ENCODE data around the gene FABP6.
"Not testable (repeated sequence)": the region's sequence is repeated elsewhere in the genome, so short reads cannot be mapped to it uniquely, and the experiment has no call there.

Gene FABP6

DNA sequence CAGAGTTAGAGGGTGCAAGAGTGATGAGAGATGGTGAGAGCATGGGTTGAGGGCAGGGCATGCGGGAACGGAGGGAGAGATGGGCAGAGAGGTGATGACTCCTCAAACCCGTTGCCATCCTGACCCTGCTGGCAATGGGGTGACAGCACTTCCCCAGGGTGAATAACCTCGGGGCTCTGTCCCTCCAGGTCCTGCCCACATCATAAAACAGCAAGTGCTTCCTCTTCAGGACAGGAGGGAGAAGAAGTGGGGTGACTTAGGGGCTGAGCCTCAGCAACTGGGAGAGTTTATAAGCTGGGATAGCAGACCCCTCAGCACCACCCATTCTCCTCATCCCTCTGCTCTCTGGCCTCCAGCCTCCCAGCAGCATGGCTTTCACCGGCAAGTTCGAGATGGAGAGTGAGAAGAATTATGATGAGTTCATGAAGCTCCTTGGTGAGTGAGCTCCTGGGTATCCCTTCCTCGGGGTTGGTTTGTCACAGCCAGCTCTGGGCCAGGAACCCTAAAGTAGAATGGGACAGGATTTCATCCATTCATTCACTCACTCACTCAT is at the start of gene FABP6:
Gene FABP6, plus strand, starts transcription at position 317 of the 553 bp plus-strand sequence. Its CDS starts 52 bp downstream, at position 369.
- DNase-seq = no peak

- DNase-seq = no peak
Observed at GRCh38 chr5:160180931-160181330, 48.4 kb upstream of the FABP6 start.

DNA sequence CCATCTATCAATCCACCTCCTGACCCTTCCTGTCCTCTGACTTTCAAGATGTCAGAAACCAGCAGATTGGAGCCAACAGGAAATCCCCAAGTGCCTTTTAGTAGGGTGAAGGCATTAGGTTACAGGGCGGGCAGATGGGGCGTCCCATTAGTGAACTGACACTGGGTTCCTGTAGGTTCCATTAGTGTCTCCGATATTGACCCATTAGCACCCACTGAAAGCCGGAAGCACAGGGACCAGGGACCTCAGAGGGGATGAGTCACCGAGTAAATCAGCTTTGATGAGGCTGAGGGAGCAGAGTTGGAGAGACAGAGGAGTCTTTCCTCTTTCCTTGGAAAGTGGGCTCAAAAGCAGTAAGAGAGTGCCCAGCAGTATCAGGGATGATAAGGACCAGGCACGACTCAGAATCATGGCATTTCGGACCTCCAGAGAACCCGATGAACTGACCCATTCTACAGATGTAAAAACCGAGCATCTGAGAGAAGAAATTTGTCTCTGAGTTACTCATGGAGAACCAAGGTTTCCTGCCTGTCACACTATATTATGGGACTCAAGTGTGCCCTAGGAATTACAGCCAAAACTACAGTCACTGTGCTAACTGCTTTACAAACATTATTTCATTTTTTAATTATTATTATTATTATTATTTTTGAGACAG is 47.2 kb upstream of the FABP6 start:
- no peak for DNase-seq

GRCh38 chr5:160183075-160183474 is 46.2 kb upstream of the FABP6 start:
- no peak for DNase-seq

GRCh38 chr5:160185626-160186360 is 43.5 kb upstream of the FABP6 start:
- no peak for DNase-seq

DNA sequence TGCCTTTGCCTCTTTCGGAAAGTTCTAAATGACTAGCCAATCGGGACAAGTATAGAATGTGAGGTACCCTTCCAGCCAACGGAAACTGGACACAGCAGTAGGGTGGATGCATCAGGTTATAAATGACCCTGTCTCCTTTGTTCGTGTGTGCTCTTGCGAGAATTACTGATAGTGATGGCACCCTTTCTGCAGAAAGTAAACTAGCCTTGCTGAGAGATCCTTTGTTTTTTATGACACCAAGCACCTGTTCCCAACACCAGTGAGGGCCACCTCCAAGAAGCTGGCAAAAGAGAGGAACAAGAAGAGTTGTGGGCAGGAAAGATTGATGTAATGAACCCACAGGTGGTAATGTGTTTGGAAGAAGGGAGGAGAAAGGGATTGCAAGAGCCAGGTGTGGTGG is 42.8 kb upstream of the FABP6 start:
- no peak for DNase-seq

GRCh38 chr5:160187091-160187490 is 42.2 kb upstream of the FABP6 start:
- no peak for DNase-seq

DNA sequence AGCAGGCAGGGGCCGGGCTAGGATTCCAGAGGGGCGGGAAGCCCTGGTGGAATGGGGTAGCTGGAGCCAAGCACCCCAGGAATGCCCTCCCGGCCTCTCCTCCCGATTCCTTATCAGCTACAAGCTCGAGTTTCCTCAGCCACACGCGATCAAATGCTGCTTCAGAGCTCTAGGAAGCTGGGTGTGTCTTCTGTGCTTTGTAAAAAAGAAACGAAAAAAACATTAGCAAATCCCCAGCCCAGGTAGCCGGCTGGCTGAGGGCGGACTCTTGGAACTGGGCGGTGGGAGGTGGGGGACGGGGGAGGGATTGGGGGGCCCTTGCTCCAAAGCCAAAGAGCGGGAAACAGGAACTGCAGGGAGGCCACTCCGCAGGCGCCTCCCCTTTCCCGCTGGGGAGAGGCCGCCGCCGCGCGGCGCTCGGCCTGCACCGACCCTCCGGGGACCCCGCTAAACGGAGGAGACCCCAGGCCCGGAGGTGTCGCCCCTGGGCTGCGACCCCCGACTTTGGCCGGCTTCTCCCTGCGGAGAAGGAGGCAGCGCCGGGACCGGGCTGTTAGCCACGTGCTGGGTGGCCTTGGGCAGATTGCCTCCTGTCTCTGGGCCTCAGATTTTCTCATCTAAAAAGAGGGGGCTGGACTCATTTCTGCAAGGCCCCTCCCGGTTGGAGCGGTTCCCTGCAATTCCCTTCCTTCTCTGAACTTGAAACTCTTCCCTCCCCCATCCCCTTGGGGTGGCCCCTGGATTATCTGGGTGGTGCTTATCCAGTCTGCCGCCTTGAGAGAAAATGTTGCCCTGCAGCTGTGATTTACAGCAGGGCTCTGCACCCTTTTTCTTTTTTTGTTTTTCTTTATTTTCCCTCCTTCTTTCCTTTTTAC is 40.9 kb upstream of the FABP6 start:
- DNase-seq = no peak

GRCh38 chr5:160192424-160192823 is 36.9 kb upstream of the FABP6 start:
- no peak for DNase-seq

GRCh38 chr5:160193076-160193475 is 36.2 kb upstream of the FABP6 start:
- DNase-seq = not testable (repeated sequence)

DNA sequence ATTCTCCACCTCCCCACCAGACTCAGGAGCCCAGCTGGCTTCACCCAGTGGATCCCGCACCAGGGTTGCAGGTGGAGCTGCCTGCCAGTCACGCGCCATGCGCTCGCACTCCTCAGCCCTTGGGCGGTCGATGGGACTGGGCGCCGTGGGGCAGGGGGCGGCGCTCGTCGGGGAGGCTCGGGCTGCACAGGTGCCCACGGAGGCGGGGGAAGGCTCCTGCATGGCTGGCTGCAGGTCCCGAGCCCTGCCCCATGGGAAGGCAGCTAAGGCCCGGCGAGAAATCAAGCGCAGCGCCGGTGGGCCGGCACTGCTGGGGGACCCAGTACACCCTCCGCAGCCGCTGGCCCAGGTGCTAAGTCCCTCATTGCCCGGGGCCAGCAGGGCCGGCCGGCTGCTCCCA is 35.5 kb upstream of the FABP6 start:
- DNase-seq = not testable (repeated sequence)

DNA sequence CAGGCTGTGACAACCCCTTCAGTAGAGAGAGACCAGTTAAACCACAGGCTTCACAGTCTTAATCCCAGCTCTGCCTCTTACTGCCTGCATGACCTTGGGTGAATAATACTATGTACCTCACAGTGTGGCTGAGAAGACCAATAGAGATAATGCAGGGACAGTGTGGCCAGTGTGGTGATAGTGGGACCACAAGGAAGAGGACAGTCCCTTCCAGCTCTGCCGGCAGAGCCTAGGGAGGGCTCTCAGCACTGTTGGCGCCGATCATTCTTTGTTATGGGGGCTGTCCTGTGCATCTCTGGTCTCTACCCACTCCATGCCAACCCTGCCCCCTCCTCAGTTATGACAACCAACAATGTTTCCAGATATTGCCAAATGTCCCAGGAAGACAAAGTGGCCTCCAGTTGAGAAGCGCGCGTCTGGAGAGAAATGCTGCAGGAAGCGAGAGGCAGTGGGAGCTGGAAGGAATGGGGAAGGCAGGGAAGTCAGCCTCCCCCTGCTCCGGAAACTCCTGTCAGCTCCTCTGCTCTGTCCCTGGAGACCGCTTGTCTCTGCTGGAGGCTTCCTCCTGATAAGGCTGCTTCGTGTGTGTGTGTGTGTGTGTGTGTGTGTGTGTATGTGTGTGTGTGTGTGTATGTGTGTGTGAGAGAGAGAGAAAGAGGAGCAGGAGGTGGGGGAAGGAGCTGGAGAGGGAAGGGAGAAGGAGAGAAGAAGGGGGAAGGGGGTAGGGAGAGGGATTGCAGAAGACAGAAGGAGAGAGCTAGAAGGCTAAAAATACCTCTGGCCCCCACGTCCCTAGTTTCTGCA is 31.8 kb upstream of the FABP6 start:
- DNase-seq = no peak

GRCh38 chr5:160198146-160198545 is 31.2 kb upstream of the FABP6 start:
- DNase-seq = no peak

DNA sequence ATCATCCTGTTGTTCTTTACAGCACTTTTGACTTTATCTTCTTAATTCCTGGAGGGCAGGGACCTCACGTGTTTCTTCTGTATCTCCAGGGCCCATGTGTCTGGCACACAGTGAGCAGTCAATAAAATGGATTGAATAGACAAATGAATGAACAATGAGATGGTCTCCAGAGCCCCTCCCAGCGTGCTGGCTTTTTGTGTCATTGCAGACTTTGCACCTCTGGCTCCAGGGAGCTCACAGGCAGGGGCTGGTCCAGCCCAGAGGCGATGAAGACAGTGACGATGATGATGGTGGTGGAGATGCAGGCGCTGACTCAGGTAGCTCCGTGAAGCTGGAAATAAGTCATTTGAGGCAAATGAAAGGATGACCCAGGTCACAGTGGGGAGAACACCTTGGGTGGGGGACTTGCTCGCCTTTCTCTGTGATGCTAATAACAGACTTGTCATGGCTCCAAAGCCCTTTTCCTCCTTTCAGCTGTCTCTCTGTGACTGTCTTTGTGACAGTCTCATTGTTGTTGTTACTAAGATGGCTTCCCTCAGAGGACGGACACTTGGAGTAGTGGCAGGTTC is 30.4 kb upstream of the FABP6 start:
- DNase-seq = no peak

- DNase-seq = peak; percentile 73
Observed at GRCh38 chr5:160199410-160199911, 29.8 kb upstream of the FABP6 start.

- no peak for DNase-seq
Observed at GRCh38 chr5:160207061-160207460, 22.2 kb upstream of the FABP6 start.

DNA sequence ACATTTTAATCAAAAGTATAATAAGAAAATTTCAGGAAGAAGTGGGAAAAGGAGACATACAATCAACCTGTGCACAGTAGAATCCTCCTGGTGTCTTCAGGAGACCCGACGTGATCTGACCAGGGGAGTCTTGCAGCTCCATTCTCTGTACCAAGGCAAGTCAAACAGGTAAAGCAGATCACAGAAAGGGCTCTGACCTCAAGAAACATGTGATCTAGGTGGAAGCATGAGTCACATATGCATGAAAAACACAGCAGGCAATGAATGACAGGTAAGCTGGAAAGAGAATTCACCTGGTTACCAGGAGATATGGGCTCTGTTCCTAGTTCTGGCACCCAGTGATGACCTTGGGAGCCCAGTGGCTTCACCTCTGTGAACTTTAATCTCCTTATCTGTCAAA is 19.4 kb upstream of the FABP6 start:
- no peak for DNase-seq

DNA sequence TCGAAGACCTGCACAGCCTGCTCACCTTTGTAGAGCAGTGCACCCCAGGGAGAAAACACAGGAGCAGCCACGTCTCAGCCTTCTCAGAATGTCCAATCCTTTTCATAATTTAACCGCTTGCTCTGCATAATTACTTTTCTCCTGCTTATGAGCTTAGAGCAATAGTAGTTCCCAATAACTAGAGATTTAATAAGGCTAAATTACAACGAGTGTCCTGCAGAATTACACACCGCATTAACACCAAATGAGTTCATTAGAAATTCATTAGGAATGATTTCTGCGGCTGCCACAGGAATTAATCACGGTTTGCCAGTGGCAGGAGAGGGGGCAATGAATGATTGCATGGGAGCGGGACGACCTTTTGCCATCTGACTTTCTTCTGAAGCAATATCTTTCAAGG is 18.7 kb upstream of the FABP6 start:
- no peak for DNase-seq

GRCh38 chr5:160211352-160211751 is 18.0 kb upstream of the FABP6 start:
- DNase-seq = no peak

- peak; percentile 36 for DNase-seq
Observed at GRCh38 chr5:160213537-160213936, 15.8 kb upstream of the FABP6 start.

DNA sequence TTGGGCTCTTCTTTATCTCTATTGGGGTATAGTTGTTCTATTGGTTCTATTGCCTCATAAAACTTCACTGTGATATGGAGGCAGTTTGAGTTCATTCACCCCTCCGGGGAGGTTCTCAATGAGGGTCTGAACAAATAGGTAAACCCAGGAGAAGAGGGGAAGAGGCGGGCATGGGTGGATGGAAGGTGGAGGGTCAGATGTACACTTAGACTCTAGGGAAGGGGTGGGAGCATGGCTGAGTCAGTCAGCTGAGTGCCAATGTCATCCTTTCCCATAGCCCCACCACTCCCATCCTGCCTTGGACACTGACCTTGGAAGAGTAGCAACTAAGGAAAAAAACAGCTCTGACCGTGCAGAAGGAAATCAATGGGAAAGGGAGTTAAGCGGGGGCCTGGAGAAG is 9.9 kb upstream of the FABP6 start:
- no peak for DNase-seq

DNA sequence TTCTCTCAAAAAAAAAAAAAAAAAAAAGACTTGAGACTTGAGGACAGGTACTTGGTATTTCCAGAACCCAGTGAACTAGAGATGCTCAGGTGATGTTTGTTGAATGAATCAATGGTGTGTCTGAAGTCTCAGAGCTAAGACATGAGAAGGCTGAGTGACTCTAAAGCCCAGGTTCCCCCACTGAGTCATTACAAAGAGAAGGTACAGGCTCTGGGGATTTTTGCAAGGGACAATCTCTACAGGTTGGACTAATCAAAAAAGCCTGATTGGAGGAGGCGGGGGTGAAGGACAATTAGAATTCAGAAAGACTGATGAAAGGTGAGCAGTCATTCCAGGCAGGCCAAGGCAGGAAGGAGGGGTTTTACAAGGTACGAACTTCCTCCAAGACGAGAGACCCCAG is 8.2 kb upstream of the FABP6 start:
- no peak for DNase-seq
